ENCODE data around the gene CALML4.

Gene CALML4

DNA sequence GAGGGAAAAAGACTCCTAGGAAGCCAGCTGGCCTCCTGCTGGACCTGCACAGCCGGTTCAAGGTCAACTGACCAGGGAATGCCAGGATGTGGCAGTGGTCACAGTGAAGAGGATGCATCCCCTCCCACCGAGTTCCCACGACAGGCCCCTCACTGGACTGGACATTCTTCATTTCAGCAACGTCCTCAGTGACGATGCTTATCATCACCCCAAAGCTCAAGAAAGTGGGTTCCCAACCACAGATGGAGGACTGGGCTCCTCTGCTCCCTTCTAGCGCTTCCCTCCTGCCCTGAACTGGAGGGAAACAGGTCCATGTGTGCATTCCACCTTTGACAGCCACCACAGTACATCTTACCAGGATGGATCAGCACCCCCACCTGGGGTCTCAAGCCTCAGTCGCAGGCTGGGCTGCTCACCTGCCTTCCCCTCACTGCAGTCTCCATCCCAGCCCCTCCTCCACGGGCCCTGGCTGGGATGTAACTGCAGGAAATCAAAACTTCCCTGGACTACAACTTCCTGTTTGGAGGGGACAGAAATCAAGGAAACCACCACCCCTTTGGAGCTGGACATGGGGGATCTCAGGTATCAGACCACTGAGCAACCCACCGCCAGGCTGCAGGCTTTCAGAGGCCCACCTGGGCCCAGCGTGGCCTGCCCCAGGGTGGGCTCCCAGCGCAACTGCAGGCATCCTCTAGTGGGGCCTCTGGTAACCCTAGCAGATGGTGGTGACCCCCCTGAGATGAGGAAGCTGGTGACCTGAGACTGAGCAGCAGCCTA is 7.3 kb downstream of the CALML4 start:
- TF ChIP-seq ARNTL (CRISPR knock-in tag; IDR thresholded peaks at IDR 0.05; ENCODE audit: borderline replicate concordance, low read depth) (no peak), ZC3H10 (CRISPR knock-in tag; IDR thresholded peaks at IDR 0.05) (no peak), BACH2 (CRISPR knock-in tag; IDR thresholded peaks at IDR 0.05; ENCODE audit: borderline replicate concordance) (no peak), TOX (CRISPR knock-in tag; IDR thresholded peaks at IDR 0.05; ENCODE audit: borderline replicate concordance) (no peak), ZNF8 (CRISPR knock-in tag; IDR thresholded peaks at IDR 0.05) (no peak), GLIS3 (CRISPR knock-in tag; IDR thresholded peaks at IDR 0.05) (no peak)

GRCh38 chr15:68197170-68197492 is 8.0 kb downstream of the CALML4 start:
- TF ChIP-seq SNAI2 (CRISPR knock-in tag; IDR thresholded peaks at IDR 0.05) (no peak), ZFP3 (CRISPR knock-in tag; IDR thresholded peaks at IDR 0.05) (no peak), ZNF70 (CRISPR knock-in tag; IDR thresholded peaks at IDR 0.05) (no peak), TCF4 (CRISPR knock-in tag; IDR thresholded peaks at IDR 0.05; ENCODE audit: borderline replicate concordance) (no peak), GLIS3 (CRISPR knock-in tag; IDR thresholded peaks at IDR 0.05) (no peak), ZFP30 (CRISPR knock-in tag; IDR thresholded peaks at IDR 0.05) (no peak), ZNF8 (CRISPR knock-in tag; IDR thresholded peaks at IDR 0.05) (no peak), ARNTL (CRISPR knock-in tag; IDR thresholded peaks at IDR 0.05; ENCODE audit: borderline replicate concordance, low read depth) (no peak)
- TF ChIP-seq, protein P1, sequence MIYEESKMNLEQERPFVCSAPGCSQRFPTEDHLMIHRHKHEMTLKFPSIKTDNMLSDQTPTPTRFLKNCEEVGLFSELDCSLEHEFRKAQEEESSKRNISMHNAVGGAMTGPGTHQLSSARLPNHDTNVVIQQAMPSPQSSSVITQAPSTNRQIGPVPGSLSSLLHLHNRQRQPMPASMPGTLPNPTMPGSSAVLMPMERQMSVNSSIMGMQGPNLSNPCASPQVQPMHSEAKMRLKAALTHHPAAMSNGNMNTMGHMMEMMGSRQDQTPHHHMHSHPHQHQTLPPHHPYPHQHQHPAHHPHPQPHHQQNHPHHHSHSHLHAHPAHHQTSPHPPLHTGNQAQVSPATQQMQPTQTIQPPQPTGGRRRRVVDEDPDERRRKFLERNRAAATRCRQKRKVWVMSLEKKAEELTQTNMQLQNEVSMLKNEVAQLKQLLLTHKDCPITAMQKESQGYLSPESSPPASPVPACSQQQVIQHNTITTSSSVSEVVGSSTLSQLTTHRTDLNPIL (CRISPR knock-in tag; IDR thresholded peaks at IDR 0.05; ENCODE audit: low read depth) = no peak
- TF ChIP-seq, protein P2, sequence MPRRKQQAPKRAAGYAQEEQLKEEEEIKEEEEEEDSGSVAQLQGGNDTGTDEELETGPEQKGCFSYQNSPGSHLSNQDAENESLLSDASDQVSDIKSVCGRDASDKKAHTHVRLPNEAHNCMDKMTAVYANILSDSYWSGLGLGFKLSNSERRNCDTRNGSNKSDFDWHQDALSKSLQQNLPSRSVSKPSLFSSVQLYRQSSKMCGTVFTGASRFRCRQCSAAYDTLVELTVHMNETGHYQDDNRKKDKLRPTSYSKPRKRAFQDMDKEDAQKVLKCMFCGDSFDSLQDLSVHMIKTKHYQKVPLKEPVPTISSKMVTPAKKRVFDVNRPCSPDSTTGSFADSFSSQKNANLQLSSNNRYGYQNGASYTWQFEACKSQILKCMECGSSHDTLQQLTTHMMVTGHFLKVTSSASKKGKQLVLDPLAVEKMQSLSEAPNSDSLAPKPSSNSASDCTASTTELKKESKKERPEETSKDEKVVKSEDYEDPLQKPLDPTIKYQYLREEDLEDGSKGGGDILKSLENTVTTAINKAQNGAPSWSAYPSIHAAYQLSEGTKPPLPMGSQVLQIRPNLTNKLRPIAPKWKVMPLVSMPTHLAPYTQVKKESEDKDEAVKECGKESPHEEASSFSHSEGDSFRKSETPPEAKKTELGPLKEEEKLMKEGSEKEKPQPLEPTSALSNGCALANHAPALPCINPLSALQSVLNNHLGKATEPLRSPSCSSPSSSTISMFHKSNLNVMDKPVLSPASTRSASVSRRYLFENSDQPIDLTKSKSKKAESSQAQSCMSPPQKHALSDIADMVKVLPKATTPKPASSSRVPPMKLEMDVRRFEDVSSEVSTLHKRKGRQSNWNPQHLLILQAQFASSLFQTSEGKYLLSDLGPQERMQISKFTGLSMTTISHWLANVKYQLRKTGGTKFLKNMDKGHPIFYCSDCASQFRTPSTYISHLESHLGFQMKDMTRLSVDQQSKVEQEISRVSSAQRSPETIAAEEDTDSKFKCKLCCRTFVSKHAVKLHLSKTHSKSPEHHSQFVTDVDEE (CRISPR knock-in tag; IDR thresholded peaks at IDR 0.05) = no peak
- no peak for ATAC-seq

More for the DNA sequence above, 7.3 kb downstream of the CALML4 start:
- ATAC-seq = no peak

- TF ChIP-seq ISL1 (CRISPR knock-in tag; IDR thresholded peaks at IDR 0.05) (no peak), ZFP30 (CRISPR knock-in tag; IDR thresholded peaks at IDR 0.05) (no peak), TOX (CRISPR knock-in tag; IDR thresholded peaks at IDR 0.05; ENCODE audit: borderline replicate concordance) (no peak), ZNF565 (CRISPR knock-in tag; conservative IDR thresholded peaks at IDR 0.05; ENCODE audit: low read depth) (no peak), OSR1 (CRISPR knock-in tag; IDR thresholded peaks at IDR 0.05) (no peak), PPARA (CRISPR knock-in tag; IDR thresholded peaks at IDR 0.05; ENCODE audit: borderline replicate concordance) (no peak), RARB (CRISPR knock-in tag; IDR thresholded peaks at IDR 0.05) (no peak), ARNTL (CRISPR knock-in tag; IDR thresholded peaks at IDR 0.05; ENCODE audit: borderline replicate concordance, low read depth) (no peak), ZNF8 (CRISPR knock-in tag; IDR thresholded peaks at IDR 0.05) (no peak), ZFP3 (CRISPR knock-in tag; IDR thresholded peaks at IDR 0.05) (no peak), ZNF70 (CRISPR knock-in tag; IDR thresholded peaks at IDR 0.05) (no peak)
- TF ChIP-seq, protein P3, sequence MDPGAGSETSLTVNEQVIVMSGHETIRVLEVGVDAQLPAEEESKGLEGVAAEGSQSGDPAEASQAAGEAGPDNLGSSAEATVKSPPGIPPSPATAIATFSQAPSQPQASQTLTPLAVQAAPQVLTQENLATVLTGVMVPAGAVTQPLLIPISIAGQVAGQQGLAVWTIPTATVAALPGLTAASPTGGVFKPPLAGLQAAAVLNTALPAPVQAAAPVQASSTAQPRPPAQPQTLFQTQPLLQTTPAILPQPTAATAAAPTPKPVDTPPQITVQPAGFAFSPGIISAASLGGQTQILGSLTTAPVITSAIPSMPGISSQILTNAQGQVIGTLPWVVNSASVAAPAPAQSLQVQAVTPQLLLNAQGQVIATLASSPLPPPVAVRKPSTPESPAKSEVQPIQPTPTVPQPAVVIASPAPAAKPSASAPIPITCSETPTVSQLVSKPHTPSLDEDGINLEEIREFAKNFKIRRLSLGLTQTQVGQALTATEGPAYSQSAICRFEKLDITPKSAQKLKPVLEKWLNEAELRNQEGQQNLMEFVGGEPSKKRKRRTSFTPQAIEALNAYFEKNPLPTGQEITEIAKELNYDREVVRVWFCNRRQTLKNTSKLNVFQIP (CRISPR knock-in tag; IDR thresholded peaks at IDR 0.05; ENCODE audit: borderline replicate concordance, low read depth) = no peak
- TF ChIP-seq, protein P1 (CRISPR knock-in tag; IDR thresholded peaks at IDR 0.05; ENCODE audit: low read depth) = no peak
- TF ChIP-seq, protein P4, sequence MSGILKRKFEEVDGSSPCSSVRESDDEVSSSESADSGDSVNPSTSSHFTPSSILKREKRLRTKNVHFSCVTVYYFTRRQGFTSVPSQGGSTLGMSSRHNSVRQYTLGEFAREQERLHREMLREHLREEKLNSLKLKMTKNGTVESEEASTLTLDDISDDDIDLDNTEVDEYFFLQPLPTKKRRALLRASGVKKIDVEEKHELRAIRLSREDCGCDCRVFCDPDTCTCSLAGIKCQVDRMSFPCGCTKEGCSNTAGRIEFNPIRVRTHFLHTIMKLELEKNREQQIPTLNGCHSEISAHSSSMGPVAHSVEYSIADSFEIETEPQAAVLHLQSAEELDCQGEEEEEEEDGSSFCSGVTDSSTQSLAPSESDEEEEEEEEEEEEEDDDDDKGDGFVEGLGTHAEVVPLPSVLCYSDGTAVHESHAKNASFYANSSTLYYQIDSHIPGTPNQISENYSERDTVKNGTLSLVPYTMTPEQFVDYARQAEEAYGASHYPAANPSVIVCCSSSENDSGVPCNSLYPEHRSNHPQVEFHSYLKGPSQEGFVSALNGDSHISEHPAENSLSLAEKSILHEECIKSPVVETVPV (CRISPR knock-in tag; IDR thresholded peaks at IDR 0.05) = no peak
- TF ChIP-seq, protein P5, sequence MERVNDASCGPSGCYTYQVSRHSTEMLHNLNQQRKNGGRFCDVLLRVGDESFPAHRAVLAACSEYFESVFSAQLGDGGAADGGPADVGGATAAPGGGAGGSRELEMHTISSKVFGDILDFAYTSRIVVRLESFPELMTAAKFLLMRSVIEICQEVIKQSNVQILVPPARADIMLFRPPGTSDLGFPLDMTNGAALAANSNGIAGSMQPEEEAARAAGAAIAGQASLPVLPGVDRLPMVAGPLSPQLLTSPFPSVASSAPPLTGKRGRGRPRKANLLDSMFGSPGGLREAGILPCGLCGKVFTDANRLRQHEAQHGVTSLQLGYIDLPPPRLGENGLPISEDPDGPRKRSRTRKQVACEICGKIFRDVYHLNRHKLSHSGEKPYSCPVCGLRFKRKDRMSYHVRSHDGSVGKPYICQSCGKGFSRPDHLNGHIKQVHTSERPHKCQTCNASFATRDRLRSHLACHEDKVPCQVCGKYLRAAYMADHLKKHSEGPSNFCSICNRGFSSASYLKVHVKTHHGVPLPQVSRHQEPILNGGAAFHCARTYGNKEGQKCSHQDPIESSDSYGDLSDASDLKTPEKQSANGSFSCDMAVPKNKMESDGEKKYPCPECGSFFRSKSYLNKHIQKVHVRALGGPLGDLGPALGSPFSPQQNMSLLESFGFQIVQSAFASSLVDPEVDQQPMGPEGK (CRISPR knock-in tag; IDR thresholded peaks at IDR 0.05; ENCODE audit: borderline replicate concordance) = no peak
- ATAC-seq = no peak
Observed at GRCh38 chr15:68196445-68197169, 8.5 kb downstream of the CALML4 start.

All from SK-N-SH treated with all-trans-retinoic acid at 6 μM for 48 hours (cell line).